VCaP (cell line): ENCODE measurements around the gene CCNE1.

Experiments used
- H3K27ac ChIP-seq: fragments of 450-650 bp; 2 replicates; pipeline ENCODE4 v1.5.1; 2017
- CTCF ChIP-seq: fragments of 450-650 bp; conservative IDR thresholded peaks from 2 replicates; pipeline ENCODE4 v1.5.1; 2017; ENCODE audit warnings: mild to moderate bottlenecking, moderate library complexity

CCNE1 gene

GRCh38 chr19:29841559-29842367, 30.0 kb downstream of the CCNE1 start:
- H3K27ac ChIP-seq: no peak overlapping the region
- no peak for TF ChIP-seq CTCF

DNA sequence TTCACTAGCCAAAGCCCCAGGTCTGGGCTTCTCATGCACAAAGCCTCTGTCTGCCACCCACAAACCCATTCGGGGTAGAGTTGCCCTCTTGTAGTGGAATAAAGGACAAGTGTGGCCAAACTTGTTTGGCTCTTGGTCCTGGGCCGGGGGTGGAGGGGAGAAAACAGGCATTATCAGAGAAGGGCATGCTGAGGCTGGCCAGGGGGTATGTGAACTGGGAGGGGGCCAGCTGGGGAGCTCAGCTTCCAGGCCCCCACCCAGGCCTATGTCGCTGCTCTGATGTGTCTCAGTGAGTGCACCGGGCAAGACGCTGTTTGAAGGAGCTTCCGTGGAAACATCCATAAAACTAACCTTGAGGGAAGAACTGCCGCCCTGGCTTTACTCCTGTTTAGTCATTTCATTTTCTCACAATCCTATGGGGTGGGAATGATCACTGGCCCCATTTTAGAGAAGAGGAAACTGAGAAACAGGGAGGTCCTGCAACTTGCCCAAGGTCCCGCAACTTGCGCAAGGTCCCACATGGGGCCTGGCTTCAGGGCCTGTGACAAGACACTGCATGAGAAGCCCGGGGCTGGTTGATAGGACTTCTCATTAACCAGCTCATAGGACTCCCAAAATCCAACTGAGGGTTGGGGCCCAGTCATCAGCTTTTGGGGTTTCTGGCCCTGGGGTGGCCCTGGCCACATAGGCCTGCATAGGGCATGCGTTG, 30.8 kb downstream of the CCNE1 start:
- no peak overlapping the region for H3K27ac ChIP-seq
- TF ChIP-seq CTCF: no peak

DNA sequence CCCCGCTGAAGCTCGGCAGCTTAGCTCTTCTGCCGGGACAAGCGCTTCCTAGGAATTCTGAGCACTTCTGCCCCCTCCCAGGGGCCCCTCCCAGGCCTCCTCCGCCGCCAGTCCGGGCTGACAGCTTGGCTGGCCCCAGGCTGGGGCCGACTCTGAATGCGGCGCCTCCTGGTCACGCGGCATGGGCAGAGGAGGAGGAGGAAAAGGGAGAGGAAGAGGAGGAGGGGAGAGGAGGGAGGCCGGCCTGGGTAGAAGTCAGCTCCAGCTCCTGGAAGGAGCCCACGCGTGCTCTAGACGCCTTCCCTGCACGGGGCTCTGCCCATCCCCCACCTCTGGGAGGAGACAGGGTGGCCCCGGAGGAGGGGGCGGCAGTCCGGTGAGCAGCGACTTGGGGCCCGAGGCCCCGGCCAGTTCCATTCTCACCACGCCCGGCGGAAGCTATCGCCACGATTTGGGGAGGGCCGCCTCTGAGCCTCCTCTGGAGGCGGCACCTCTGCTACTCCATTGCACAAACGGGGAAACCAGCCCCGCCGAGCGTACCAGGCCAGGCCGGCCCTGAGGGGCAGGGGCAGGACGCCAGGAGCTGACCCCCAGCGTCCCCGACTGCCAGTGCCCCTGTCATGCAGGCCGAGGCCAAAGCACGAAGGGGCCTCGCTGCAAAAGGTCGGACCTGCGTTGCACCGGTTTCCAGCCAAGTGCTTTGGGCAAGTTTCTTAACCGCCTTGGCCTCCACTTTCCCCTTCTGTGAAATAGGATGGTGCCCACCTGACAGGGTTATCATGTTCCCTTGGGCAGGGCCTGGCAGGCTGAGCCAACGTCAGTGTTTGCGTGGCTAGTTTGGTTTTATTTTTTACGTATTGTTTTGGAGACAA, 31.6 kb downstream of the CCNE1 start:
- TF ChIP-seq CTCF: no peak
- H3K27ac ChIP-seq: no peak overlapping the region

GRCh38 chr19:29844891-29845573, 33.2 kb downstream of the CCNE1 start:
- no peak for TF ChIP-seq CTCF
- peak overlapping the region; percentile 78 for H3K27ac ChIP-seq

- H3K27ac ChIP-seq: peak overlapping the region; percentile 78
- TF ChIP-seq CTCF: no peak
These were observed 33.9 kb downstream of the CCNE1 start for GRCh38 chr19:29845574-29846176.

GRCh38 chr19:29849208-29849607, 37.4 kb downstream of the CCNE1 start:
- no peak for TF ChIP-seq CTCF
- H3K27ac ChIP-seq: no peak overlapping the region
